Measurements from ENCODE around the gene ARRDC4. TPM values are rescaled to one million over a fixed set of nuclear protein-coding genes. Genes with fewer than 3 reads are reported as not detected.

The ARRDC4 gene
- total RNA-seq, 1 donor from 2014 or later: 29.7 TPM

GRCh38 chr15:97947465-97948260 is 12.8 kb upstream of the ARRDC4 start:
- Histone ChIP-seq H3K27me3 (no peaks in the 10 kb centered on the region), H3K4me3 (no peak overlapping the region), H3K27ac (no peak overlapping the region), H3K9me3 (no peaks in the 10 kb centered on the region), H3K36me3 (no peaks in the 10 kb centered on the region), H3K4me1 (no peaks in the 10 kb centered on the region)
- no peak for TF ChIP-seq CTCF (IDR thresholded peaks at IDR 0.05)
- intact Hi-C loops (cut with DNase I): no loop called here
- DNase-seq (ENCODE audit: low spot score in 2 of 2): no peak

GRCh38 chr15:97953254-97953653 is 7.2 kb upstream of the ARRDC4 start:
- Histone ChIP-seq H3K4me1 (no peaks in the 10 kb centered on the region), H3K27me3 (no peaks in the 10 kb centered on the region), H3K4me3 (no peak overlapping the region), H3K27ac (no peak overlapping the region), H3K9me3 (no peaks in the 10 kb centered on the region), H3K36me3 (no peaks in the 10 kb centered on the region)
- no peak for DNase-seq (ENCODE audit: low spot score in 2 of 2)
- no peak for TF ChIP-seq CTCF (IDR thresholded peaks at IDR 0.05)
- intact Hi-C loops (cut with DNase I): no loop called here

- intact Hi-C loops (cut with DNase I): no loop called here
- Histone ChIP-seq H3K9me3 (no peaks in the 10 kb centered on the region), H3K27ac (no peak overlapping the region), H3K36me3 (no peaks in the 10 kb centered on the region), H3K27me3 (no peaks in the 10 kb centered on the region), H3K4me3 (no peak overlapping the region), H3K4me1 (no peaks in the 10 kb centered on the region)
- DNase-seq (ENCODE audit: low spot score in 2 of 2): no peak
- TF ChIP-seq CTCF (IDR thresholded peaks at IDR 0.05): no peak
Observed at GRCh38 chr15:97953748-97954147, 6.8 kb upstream of the ARRDC4 start.

GRCh38 chr15:97955035-97955434 is 5.5 kb upstream of the ARRDC4 start:
- H3K4me1 ChIP-seq: no peaks in the 10 kb centered on the region
- no peak for DNase-seq (ENCODE audit: low spot score in 2 of 2)
- no peaks in the 10 kb centered on the region for H3K9me3 ChIP-seq
- H3K36me3 ChIP-seq: no peaks in the 10 kb centered on the region
- no peaks in the 10 kb centered on the region for H3K27me3 ChIP-seq
- no peak overlapping the region for H3K4me3 ChIP-seq
- TF ChIP-seq CTCF (IDR thresholded peaks at IDR 0.05): no peak
- H3K27ac ChIP-seq: no peak overlapping the region
- intact Hi-C loops (cut with DNase I): no loop called here

- intact Hi-C loops (cut with DNase I): no loop called here
- no peak for DNase-seq (ENCODE audit: low spot score in 2 of 2)
- Histone ChIP-seq H3K27ac (no peak overlapping the region), H3K4me3 (no peak overlapping the region), H3K4me1 (no peaks in the 10 kb centered on the region), H3K27me3 (no peaks in the 10 kb centered on the region), H3K36me3 (no peaks in the 10 kb centered on the region), H3K9me3 (no peaks in the 10 kb centered on the region)
- no peak for TF ChIP-seq CTCF (IDR thresholded peaks at IDR 0.05)
Observed at GRCh38 chr15:97955529-97955928, 5.0 kb upstream of the ARRDC4 start.
